Measurements from ENCODE around the gene KPNA3.

The KPNA3 gene

DNA sequence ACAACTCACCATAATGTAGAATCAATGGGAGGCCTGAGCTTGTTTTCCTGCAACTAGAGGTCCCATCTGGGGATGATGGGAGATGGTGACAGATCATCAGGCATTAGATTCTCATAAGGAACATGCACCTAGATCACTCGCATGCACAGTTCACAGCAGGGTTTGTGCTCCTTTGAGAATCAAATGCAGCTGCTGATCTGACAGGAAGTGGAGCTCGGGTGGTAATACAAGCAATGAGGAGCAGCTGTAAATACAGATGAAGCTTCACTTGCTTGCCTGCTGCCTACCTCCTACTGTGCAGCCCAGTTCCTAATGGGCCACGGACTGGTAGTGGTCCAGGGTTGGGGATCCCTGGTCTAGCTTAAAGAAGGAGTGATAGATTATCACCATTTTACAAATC, 33.0 kb downstream of the KPNA3 start:
- no peaks in the 10 kb centered on the region for H3K27me3 ChIP-seq (ENCODE audit: insufficient read depth, poor library complexity, severe bottlenecking)
- TF ChIP-seq REST (IDR thresholded peaks at IDR 0.05; ENCODE audit: insufficient replicate concordance, low read depth), result no peak
- no peak for TF ChIP-seq GABPA (IDR thresholded peaks at IDR 0.05; ENCODE audit: low read depth)
- TF ChIP-seq POLR2AphosphoS5 (IDR thresholded peaks at IDR 0.05; ENCODE audit: low read depth), result no peak
- TF ChIP-seq CTCF (IDR thresholded peaks at IDR 0.05; ENCODE audit: insufficient read depth, low read length), result no peak
- no peak for TF ChIP-seq SPI1 (IDR thresholded peaks at IDR 0.05; ENCODE audit: borderline replicate concordance, low read depth)
- no peak overlapping the region for H3K4me3 ChIP-seq (replicated peaks; ENCODE audit: insufficient read depth, low read length)
- no peak overlapping the region for H3K27ac ChIP-seq (replicated peaks)
- no peak for DNase-seq (ENCODE audit: low read depth in 1 of 2, low spot score in 1 of 2)

DNA sequence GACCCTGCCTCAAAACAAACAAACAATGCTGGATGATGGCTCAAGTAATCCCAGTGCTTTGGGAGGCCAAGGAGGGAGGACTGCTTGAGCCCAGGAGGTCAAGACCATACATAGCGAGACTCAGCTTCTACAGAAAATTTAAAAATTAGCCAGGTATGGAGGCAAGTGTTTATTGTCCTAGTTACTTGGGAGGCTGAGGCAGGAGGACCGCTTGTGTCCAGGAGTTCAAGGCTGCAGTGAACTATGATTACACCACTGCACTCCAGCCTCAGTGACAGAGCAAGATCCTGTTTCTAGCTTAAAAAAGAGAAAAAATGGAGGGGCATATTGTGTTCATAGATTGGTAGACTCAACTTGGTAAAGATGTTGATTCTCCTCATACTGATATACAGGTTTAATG, 36.2 kb downstream of the KPNA3 start:
- no peak for DNase-seq (ENCODE audit: low read depth in 1 of 2, low spot score in 1 of 2)
- H3K27ac ChIP-seq (replicated peaks), result no peak overlapping the region
- H3K4me3 ChIP-seq (replicated peaks; ENCODE audit: insufficient read depth, low read length), result no peak overlapping the region
- no peaks in the 10 kb centered on the region for H3K27me3 ChIP-seq (ENCODE audit: insufficient read depth, poor library complexity, severe bottlenecking)
- TF ChIP-seq CTCF (IDR thresholded peaks at IDR 0.05; ENCODE audit: insufficient read depth, low read length) (no peak), POLR2AphosphoS5 (IDR thresholded peaks at IDR 0.05; ENCODE audit: low read depth) (no peak), GABPA (IDR thresholded peaks at IDR 0.05; ENCODE audit: low read depth) (no peak), SPI1 (IDR thresholded peaks at IDR 0.05; ENCODE audit: borderline replicate concordance, low read depth) (no peak), REST (IDR thresholded peaks at IDR 0.05; ENCODE audit: insufficient replicate concordance, low read depth) (no peak)

GRCh38 chr13:49754146-49754545, 38.3 kb downstream of the KPNA3 start:
- TF ChIP-seq GABPA (IDR thresholded peaks at IDR 0.05; ENCODE audit: low read depth), result no peak
- TF ChIP-seq POLR2AphosphoS5 (IDR thresholded peaks at IDR 0.05; ENCODE audit: low read depth), result no peak
- TF ChIP-seq REST (IDR thresholded peaks at IDR 0.05; ENCODE audit: insufficient replicate concordance, low read depth), result no peak
- no peak for TF ChIP-seq SPI1 (IDR thresholded peaks at IDR 0.05; ENCODE audit: borderline replicate concordance, low read depth)
- no peak for TF ChIP-seq CTCF (IDR thresholded peaks at IDR 0.05; ENCODE audit: insufficient read depth, low read length)
- no peak overlapping the region for H3K4me3 ChIP-seq (replicated peaks; ENCODE audit: insufficient read depth, low read length)
- H3K27me3 ChIP-seq (ENCODE audit: insufficient read depth, poor library complexity, severe bottlenecking), result no peaks in the 10 kb centered on the region
- no peak overlapping the region for H3K27ac ChIP-seq (replicated peaks)
- no peak for DNase-seq (ENCODE audit: low read depth in 1 of 2, low spot score in 1 of 2)
